H1 (cell line): ENCODE results near the gene LHFPL3. TPM values are rescaled to one million over a fixed set of nuclear protein-coding genes. Genes with fewer than 3 reads are reported as not detected.

Experiments
- CTCF ChIA-PET: fragments of 300-600 bp; sonication (Branson Sonifier 250); formaldehyde crosslinking; loops from one replicate; lab custom pipeline; 2021; ENCODE audit not compliant: partially characterized antibody; lab: Charles Lee
- POLR2A ChIA-PET: fragments of 300-600 bp; sonication (Branson Sonifier 250); formaldehyde crosslinking; loops from one replicate; lab custom pipeline; 2021; ENCODE audit warnings: inconsistent platforms; ENCODE audit not compliant: partially characterized antibody; lab: Charles Lee
- DNase-seq, 2 experiments: peaks; one replicate each; pipeline versions ENCODE4 v3.0.0 to v3.0.0-alpha.2; 2010 to 2022; ENCODE audit warnings: low spot score in 2 of 2, low read depth in 1 of 2, mixed read lengths in 1 of 2
- FAIRE-seq: peaks from 2 replicates; lab custom pipeline; 2011; peaks lifted over from hg19 to GRCh38; lab: Jason Lieb, UNC
- H2AFZ ChIP-seq: 2 replicates; pipeline ENCODE4 v1.8.1; 2012; ENCODE audit warnings: low read length, inconsistent platforms
- H2AK5ac ChIP-seq: 2 replicates; pipeline ENCODE4 v1.6.1; 2013; ENCODE audit warnings: low read depth, low read length
- H2BK120ac ChIP-seq: replicated peaks from 2 replicates; pipeline ENCODE3; 2013; ENCODE audit warnings: low read depth, low read length, inconsistent platforms
- H2BK12ac ChIP-seq: 2 replicates; pipeline ENCODE4 v1.6.1; 2013; ENCODE audit warnings: low read depth, low read length
- H2BK15ac ChIP-seq: 2 replicates; pipeline ENCODE4 v1.6.1; 2013; ENCODE audit warnings: low read length
- H2BK20ac ChIP-seq: 2 replicates; pipeline ENCODE4 v1.6.1; 2013; ENCODE audit warnings: low read length
- H2BK5ac ChIP-seq: 2 replicates; pipeline ENCODE4 v1.6.1; 2013; ENCODE audit warnings: low read depth, low read length
- H3K14ac ChIP-seq: 2 replicates; pipeline ENCODE4 v1.6.1; 2013; ENCODE audit warnings: inconsistent platforms; ENCODE audit not compliant: insufficient read length
- H3K18ac ChIP-seq: 2 replicates; pipeline ENCODE4 v1.6.1; 2013; ENCODE audit warnings: low read length; ENCODE audit errors: extremely low read depth
- H3K23ac ChIP-seq: 2 replicates; pipeline ENCODE4 v1.6.1; 2013; ENCODE audit warnings: inconsistent platforms; ENCODE audit not compliant: insufficient read length
- H3K23me2 ChIP-seq: 2 replicates; pipeline ENCODE4 v1.6.1; 2013; ENCODE audit warnings: low read depth, low read length
- H3K27ac ChIP-seq: 2 replicates; pipeline ENCODE4 v1.6.1; 2011; ENCODE audit warnings: low read depth, low read length, inconsistent platforms
- H3K27me3 ChIP-seq, 4 experiments: replicated peaks in 1 of 4; 1 replicate in 1 of 4; 2 replicates in 3 of 4; pipeline versions ENCODE4 v1.6.1 to v1.8.1; 2011 to 2013; ENCODE audit warnings: low read length in 3 of 4, mild to moderate bottlenecking in 3 of 4, inconsistent platforms in 2 of 4, mixed read lengths in 2 of 4, moderate library complexity in 1 of 4; ENCODE audit not compliant: control insufficient read depth in 3 of 4, insufficient read depth in 3 of 4; ENCODE audit errors: extremely low read depth in 1 of 4
- H3K36me3 ChIP-seq, 4 experiments: 2 replicates each; pipeline versions ENCODE4 v1.6.1 to v1.8.1; 2011 to 2013; ENCODE audit warnings: mild to moderate bottlenecking in 4 of 4, low read length in 3 of 4, moderate library complexity in 2 of 4, control low read depth in 1 of 4, inconsistent platforms in 1 of 4; ENCODE audit not compliant: insufficient read depth in 4 of 4, control insufficient read depth in 2 of 4
- H3K4ac ChIP-seq: replicated peaks from 2 replicates; pipeline ENCODE3; 2013; ENCODE audit warnings: low read length, low read depth, mixed read lengths, inconsistent platforms; ENCODE audit not compliant: insufficient read length
- H3K4me1 ChIP-seq, 4 experiments: replicated peaks in 1 of 4; 1 replicate in 1 of 4; 2 replicates in 3 of 4; pipeline versions ENCODE4 v1.6.1 to v1.8.1; 2011 to 2013; ENCODE audit warnings: low read length in 3 of 4, inconsistent platforms in 2 of 4, mixed read lengths in 1 of 4; ENCODE audit not compliant: insufficient read depth in 4 of 4, control insufficient read depth in 3 of 4
- H3K4me2 ChIP-seq, 2 experiments: 2 replicates each; pipeline versions ENCODE4 v1.6.1 to v1.8.1; 2011 to 2013; ENCODE audit warnings: low read depth in 2 of 2, low read length in 2 of 2, control low read depth in 1 of 2, inconsistent platforms in 1 of 2, mild to moderate bottlenecking in 1 of 2; ENCODE audit not compliant: insufficient read depth in 1 of 2
- H3K4me3 ChIP-seq, 4 experiments: fragments of 200-600, 300-600 bp in 1 of 4; sonication (generic), shearing (Covaris generic), sonication (Bioruptor Twin) in 1 of 4; 2 replicates each; pipeline versions ENCODE4 v1.5.1 to v1.8.1; 2011 to 2016; ENCODE audit warnings: low read length in 4 of 4, low read depth in 3 of 4, control low read depth in 2 of 4, inconsistent platforms in 2 of 4, mild to moderate bottlenecking in 2 of 4, mixed read lengths in 1 of 4, moderate library complexity in 1 of 4; ENCODE audit not compliant: insufficient read depth in 2 of 4; ENCODE audit errors: extremely low read depth in 1 of 4
- H3K56ac ChIP-seq: replicated peaks from 2 replicates; pipeline ENCODE3; 2013; ENCODE audit warnings: low read depth, mild to moderate bottlenecking, mixed read lengths, low read length, inconsistent platforms; ENCODE audit not compliant: insufficient read length
- H3K79me1 ChIP-seq: 2 replicates; pipeline ENCODE4 v1.6.1; 2013; ENCODE audit warnings: low read depth, low read length, control low read depth
- H3K79me2 ChIP-seq, 2 experiments: 2 replicates each; pipeline versions ENCODE4 v1.6.1 to v1.8.1; 2012 to 2013; ENCODE audit warnings: low read length in 2 of 2, mild to moderate bottlenecking in 2 of 2, inconsistent platforms in 1 of 2; ENCODE audit not compliant: insufficient read depth in 2 of 2, control insufficient read depth in 1 of 2
- H3K9ac ChIP-seq, 4 experiments: replicated peaks in 1 of 4; 1 replicate in 1 of 4; 2 replicates in 3 of 4; pipeline versions ENCODE4 v1.6.1 to v1.8.1; 2011 to 2013; ENCODE audit warnings: low read depth in 3 of 4, low read length in 3 of 4, control low read depth in 2 of 4, mild to moderate bottlenecking in 2 of 4, moderate library complexity in 2 of 4, inconsistent platforms in 1 of 4; ENCODE audit errors: extremely low read depth in 1 of 4
- H3K9me3 ChIP-seq, 2 experiments: 2 replicates each; pipeline versions ENCODE4 v1.6.1 to v1.8.1; 2012 to 2013; ENCODE audit warnings: mild to moderate bottlenecking in 2 of 2, moderate library complexity in 2 of 2, control low read depth in 1 of 2, inconsistent platforms in 1 of 2, low read depth in 1 of 2, low read length in 1 of 2, mixed read lengths in 1 of 2; ENCODE audit not compliant: insufficient read depth in 2 of 2
- H4K20me1 ChIP-seq, 2 experiments: replicated peaks in 1 of 2; 2 replicates each; pipeline versions ENCODE3 to v1.8.1; 2011 to 2013; ENCODE audit warnings: inconsistent platforms in 2 of 2, low read length in 2 of 2, mild to moderate bottlenecking in 1 of 2; ENCODE audit not compliant: insufficient read depth in 2 of 2, control insufficient read depth in 1 of 2
- H4K5ac ChIP-seq: 2 replicates; pipeline ENCODE4 v1.6.1; 2013; ENCODE audit warnings: low read length, low read depth, mixed read lengths, inconsistent platforms; ENCODE audit not compliant: insufficient read length
- H4K8ac ChIP-seq: 2 replicates; pipeline ENCODE4 v1.8.0; 2013; ENCODE audit warnings: mild to moderate bottlenecking, moderate library complexity, low read length, inconsistent platforms; ENCODE audit not compliant: insufficient read depth; ENCODE audit errors: extremely low read depth
- H4K91ac ChIP-seq: replicated peaks from 2 replicates; pipeline ENCODE3; 2013; ENCODE audit warnings: low read length, mixed read lengths, inconsistent platforms; ENCODE audit not compliant: insufficient read length
- CBX8 ChIP-seq: fragments of 300-800, 300-1000 bp; sonication (generic); IDR thresholded peaks from 2 replicates; pipeline ENCODE4 v1.7.1; 2016; ENCODE audit warnings: low read depth, low read length, borderline replicate concordance
- CHD2 ChIP-seq: IDR thresholded peaks from 2 replicates; pipeline ENCODE4 v1.6.1; 2012; ENCODE audit warnings: low read length, improper control_type of control experiment
- EP300 ChIP-seq, 2 experiments: IDR thresholded peaks; 1 replicate in 1 of 2; 2 replicates in 1 of 2; pipeline ENCODE4 v1.6.1; 2011 to 2012; ENCODE audit warnings: low read depth in 2 of 2, low read length in 2 of 2, mild to moderate bottlenecking in 2 of 2, borderline replicate concordance in 1 of 2, inconsistent platforms in 1 of 2, moderate library complexity in 1 of 2
- HDAC6 ChIP-seq: IDR thresholded peaks from one replicate; pipeline ENCODE4 v1.7.1; 2012; ENCODE audit warnings: low read depth, mild to moderate bottlenecking, inconsistent platforms, low read length, moderate library complexity
- KDM1A ChIP-seq: fragments of 200-600, 300-600 bp; sonication (generic); IDR thresholded peaks from 2 replicates; pipeline ENCODE4 v1.7.1; 2016; ENCODE audit warnings: mild to moderate bottlenecking, low read length, borderline replicate concordance
- SAP30 ChIP-seq: fragments of 300-600 bp; sonication (generic); IDR thresholded peaks from 2 replicates; pipeline ENCODE4 v1.7.1; 2012; ENCODE audit warnings: low read length, moderate library complexity, mild to moderate bottlenecking, inconsistent platforms; ENCODE audit not compliant: insufficient read depth, insufficient replicate concordance
- SIRT6 ChIP-seq: IDR thresholded peaks from one replicate; pipeline ENCODE4 v1.7.1; 2012; ENCODE audit warnings: low read length, inconsistent platforms
- SIX5 ChIP-seq: IDR thresholded peaks from 2 replicates; pipeline ENCODE4 v1.6.1; 2011; ENCODE audit warnings: mild to moderate bottlenecking, low read depth, low read length
- TAF1 ChIP-seq: IDR thresholded peaks from 2 replicates; pipeline ENCODE4 v1.6.1; 2011; ENCODE audit warnings: mild to moderate bottlenecking, low read depth, low read length
- USF2 ChIP-seq: IDR thresholded peaks from 2 replicates; pipeline ENCODE4 v1.6.1; 2011; ENCODE audit warnings: low read length, improper control_type of control experiment
- WGBS, 2 experiments: shearing (Covaris generic) in 1 of 2; methylation state at CpG; one replicate each; pipeline versions ENCODE4 v1.1.6 to v1.1.7; 2013 to 2015; ENCODE audit warnings: low lambda C conversion rate in 2 of 2, mixed read lengths in 2 of 2, inconsistent platforms in 1 of 2, low coverage in 1 of 2, missing lambda C conversion rate in 1 of 2; ENCODE audit not compliant: insufficient replicate concordance in 2 of 2, insufficient coverage in 1 of 2, insufficient read length in 1 of 2; ENCODE audit errors: extremely low coverage in 1 of 2, missing lambda C conversion rate in 1 of 2; 5-methylcytosine and 5-hydroxymethylcytosine counted together
- polyA plus RNA-seq, 7 experiments: library from polyadenylated mRNA; depleted of rRNA in 3 of 7; stranded (reverse) in 5 of 7; unstranded in 2 of 7; fragments of >200 nt in 5 of 7; fragments of 200-250 nt in 2 of 7; gene quantifications; 1 replicate in 5 of 7; 2 replicates in 1 of 7; 4 replicates in 1 of 7; pipeline versions ENCODE4 v1.2.1 to v1.2.3, GENCODE V29; 2011 to 2013; ENCODE audit warnings: missing spikeins in 2 of 7, mixed read lengths in 2 of 7
- total RNA-seq: library from RNA; stranded (reverse); fragmentation: NEBNext Ultra II Directional; extraction: Animal tissue kit (Norgen Biotek cat#: 25700); gene quantifications from 2 replicates; pipeline ENCODE4 v1.2.1, GENCODE V29; 2021

Gene LHFPL3
- total and polyA plus RNA-seq, 2 of the 8 experiments (the other 6 are each of a cell fraction or from before 2014, with no cell fraction given): 0.24 to 0.50 TPM

- 62% methylated on average over 6 of the region's 6 CpGs; no CpG with 5 or more reads in 1 of the 2 experiments for WGBS, 2 experiments
- Histone ChIP-seq H3K23me2 (no peaks in the 10 kb centered on the region), H3K56ac (no peak overlapping the region), H3K79me2 (no peaks in the 10 kb centered on the region), H4K91ac (no peak overlapping the region), H2AK5ac (no peak overlapping the region), H3K9me3 (no peaks in the 10 kb centered on the region), H3K9ac (no peak overlapping the region), H3K4me3 (no peak overlapping the region), H3K4me2 (no peak overlapping the region), H3K4ac (no peak overlapping the region), H3K4me1 (no peaks in the 10 kb centered on the region), H3K27me3 (no peaks in the 10 kb centered on the region), H3K14ac (no peak overlapping the region), H2BK20ac (no peak overlapping the region), H2BK12ac (no peak overlapping the region), H2BK120ac (no peak overlapping the region), H2AFZ (no peak overlapping the region), H3K23ac (no peak overlapping the region), H3K18ac (no peak overlapping the region), H3K36me3 (no peaks in the 10 kb centered on the region), H2BK5ac (no peak overlapping the region), H4K5ac (no peak overlapping the region), H4K20me1 (no peaks in the 10 kb centered on the region), H3K79me1 (no peaks in the 10 kb centered on the region), H2BK15ac (no peak overlapping the region), H3K27ac (no peak overlapping the region), H4K8ac (no peak overlapping the region)
- POLR2A ChIA-PET: no interaction called here
- no peak for FAIRE-seq
- CTCF ChIA-PET: interaction anchor here (1.2 kb wide), 1 partner anchor 69 kb away, joined by 3 read pairs; no protein-coding TSS in a partner anchor
- no peak for DNase-seq
- no peak for TF ChIP-seq SIX5
- TF ChIP-seq TAF1: no peak
- no peak for TF ChIP-seq USF2
- no peak for TF ChIP-seq KDM1A
- TF ChIP-seq CBX8: no peak
- no peak for TF ChIP-seq CHD2
- TF ChIP-seq HDAC6: no peak
- no peak for TF ChIP-seq SIRT6
- no peak for TF ChIP-seq EP300 (IDR thresholded peaks at IDR 0.05; ENCODE audit: borderline replicate concordance in 1 of 2, low read depth in 2 of 2, low read length in 2 of 2)
- TF ChIP-seq SAP30: no peak
These were observed 24.3 kb downstream of the LHFPL3 start for GRCh38 chr7:104352736-104353135.
